Peyer's patch (tissue), 4 donors: ENCODE data around the gene MED28. TPM values are rescaled to one million over a fixed set of nuclear protein-coding genes. Genes with fewer than 3 reads are reported as not detected.
"Not testable (repeated sequence)": the region's sequence is repeated elsewhere in the genome, so short reads cannot be mapped to it uniquely, and the experiment has no call there.

Experiments used
- DNase-seq, 3 donors: peaks; one replicate each; pipeline ENCODE4 v3.0.0-alpha.2; 2017 to 2019
- H3K27ac ChIP-seq, 4 donors: fragments of 200-600 bp; sonication (generic); one replicate each; pipeline ENCODE4 v1.5.1; 2016 to 2019
- H3K27me3 ChIP-seq, 2 donors: fragments of 200-600 bp; sonication (generic); one replicate each; pipeline ENCODE4 v1.5.1; 2019
- H3K36me3 ChIP-seq, 3 donors: fragments of 200-600 bp; sonication (generic); one replicate each; pipeline ENCODE4 v1.5.1; 2016 to 2019
- H3K4me1 ChIP-seq, 4 donors: fragments of 200-600 bp; sonication (generic); one replicate each; pipeline ENCODE4 v1.5.1; 2016 to 2019
- H3K4me3 ChIP-seq, 4 donors: fragments of 200-600 bp; sonication (generic); 1 replicate in 3 of 4; 2 replicates in 1 of 4; pipeline ENCODE4 v1.5.1; 2016 to 2019; ENCODE audit warnings: mild to moderate bottlenecking in 1 of 4
- H3K9me3 ChIP-seq, 4 donors: fragments of 200-600 bp; sonication (generic); one replicate each; pipeline ENCODE4 v1.5.1; 2016 to 2019; ENCODE audit warnings: mild to moderate bottlenecking in 1 of 4
- CTCF ChIP-seq, 6 experiments: fragments of 450-650 bp in 4 of 6; fragments of 200-600 bp in 2 of 6; sonication (generic) in 1 of 6; IDR thresholded peaks; one replicate each; pipeline ENCODE4 v1.5.1; 2017 to 2019; ENCODE audit warnings: antibody characterized with exemption in 6 of 6, mild to moderate bottlenecking in 3 of 6, moderate library complexity in 1 of 6
- POLR2A ChIP-seq, 2 donors: fragments of 450-650 bp; IDR thresholded peaks; one replicate each; pipeline ENCODE4 v1.5.1; 2017; ENCODE audit warnings: antibody characterized with exemption in 2 of 2, mild to moderate bottlenecking in 2 of 2, moderate library complexity in 2 of 2
- total RNA-seq, 4 donors: library from RNA; depleted of rRNA; stranded (reverse); fragments of >200 nt; gene quantifications; one replicate each; pipeline ENCODE4 v1.1.0, GENCODE V29; 2016

The MED28 gene
- total RNA-seq, 4 donors from 2014 or later: 12.6 to 21.0 (median 18.9) TPM

- TF ChIP-seq POLR2A (IDR thresholded peaks at IDR 0.05) (no peak), CTCF (IDR thresholded peaks at IDR 0.05) (no peak)
- no peaks in the 10 kb centered on the region for H3K9me3 ChIP-seq
- no peak overlapping the region for H3K4me3 ChIP-seq
- H3K27me3 ChIP-seq: no peaks in the 10 kb centered on the region
- no peak overlapping the region for H3K27ac ChIP-seq
- no peaks in the 10 kb centered on the region for H3K4me1 ChIP-seq
- H3K36me3 ChIP-seq: no peaks in the 10 kb centered on the region
- DNase-seq: no peak
These were observed 43.4 kb downstream of the MED28 start for GRCh38 chr4:17657849-17658248.

- H3K4me3 ChIP-seq, DNase-seq, H3K27me3 ChIP-seq, H3K9me3 ChIP-seq, H3K36me3 ChIP-seq, H3K4me1 ChIP-seq, H3K27ac ChIP-seq: not testable (repeated sequence)
These were observed 44.8 kb downstream of the MED28 start for GRCh38 chr4:17659196-17659595.

GRCh38 chr4:17662694-17663093 lies 48.3 kb downstream of the MED28 start:
- Histone ChIP-seq H3K4me3 (no peak overlapping the region), H3K4me1 (no peaks in the 10 kb centered on the region), H3K36me3 (no peaks in the 10 kb centered on the region), H3K9me3 (no peaks in the 10 kb centered on the region), H3K27me3 (no peaks in the 10 kb centered on the region), H3K27ac (no peak overlapping the region)
- no peak for DNase-seq
- TF ChIP-seq POLR2A (IDR thresholded peaks at IDR 0.05) (no peak), CTCF (IDR thresholded peaks at IDR 0.05) (no peak)

GRCh38 chr4:17664755-17665154 lies 50.3 kb downstream of the MED28 start:
- H3K4me3 ChIP-seq: no peak overlapping the region
- no peaks in the 10 kb centered on the region for H3K4me1 ChIP-seq
- H3K36me3 ChIP-seq: no peaks in the 10 kb centered on the region
- TF ChIP-seq POLR2A (IDR thresholded peaks at IDR 0.05) (no peak), CTCF (IDR thresholded peaks at IDR 0.05) (no peak)
- no peak overlapping the region for H3K27ac ChIP-seq
- no peaks in the 10 kb centered on the region for H3K9me3 ChIP-seq
- H3K27me3 ChIP-seq: no peaks in the 10 kb centered on the region
- DNase-seq: no peak

GRCh38 chr4:17665346-17665745 lies 50.9 kb downstream of the MED28 start:
- no peak for DNase-seq
- Histone ChIP-seq H3K9me3 (no peaks in the 10 kb centered on the region), H3K4me1 (no peaks in the 10 kb centered on the region), H3K4me3 (no peak overlapping the region), H3K27me3 (no peaks in the 10 kb centered on the region), H3K36me3 (no peaks in the 10 kb centered on the region), H3K27ac (no peak overlapping the region)
- TF ChIP-seq POLR2A (IDR thresholded peaks at IDR 0.05) (no peak), CTCF (IDR thresholded peaks at IDR 0.05) (no peak)

- Histone ChIP-seq H3K27me3 (no peaks in the 10 kb centered on the region), H3K4me1 (no peaks in the 10 kb centered on the region), H3K4me3 (no peak overlapping the region), H3K27ac (no peak overlapping the region), H3K36me3 (no peaks in the 10 kb centered on the region), H3K9me3 (no peaks in the 10 kb centered on the region)
- DNase-seq: no peak
- TF ChIP-seq POLR2A (IDR thresholded peaks at IDR 0.05) (no peak), CTCF (IDR thresholded peaks at IDR 0.05) (no peak)
These were observed 51.4 kb downstream of the MED28 start for GRCh38 chr4:17665852-17666251.
